ENCODE results near the gene ALDH3B2.
A peak's percentile ranks its signal among the peaks of the same experiment; 100 is the strongest.

Gene ALDH3B2

GRCh38 chr11:67656278-67656922, 18.0 kb downstream of the ALDH3B2 start:
- Histone ChIP-seq H3K36me3 (ENCODE audit: insufficient read depth, low read length) (no peaks in the 10 kb centered on the region), H3K9ac (ENCODE audit: low read length) (no peak overlapping the region), H3K9me3 (ENCODE audit: low read length) (no peaks in the 10 kb centered on the region), H3K27me3 (ENCODE audit: control insufficient read depth in 1 of 2, insufficient read depth in 2 of 2, low read length in 2 of 2) (no peaks in the 10 kb centered on the region), H3K27ac (ENCODE audit: low read depth, low read length) (no peak overlapping the region), H3K4me1 (ENCODE audit: insufficient read depth, low read length) (no peaks in the 10 kb centered on the region), H3K4me3 (ENCODE audit: low read depth in 1 of 2, low read length in 2 of 2) (no peak overlapping the region)

GRCh38 chr11:67654225-67654624, 20.2 kb downstream of the ALDH3B2 start:
- Histone ChIP-seq H3K9ac (ENCODE audit: low read length) (no peak overlapping the region), H3K36me3 (ENCODE audit: insufficient read depth, low read length) (no peaks in the 10 kb centered on the region), H3K4me1 (ENCODE audit: insufficient read depth, low read length) (no peaks in the 10 kb centered on the region), H3K27me3 (ENCODE audit: control insufficient read depth in 1 of 2, insufficient read depth in 2 of 2, low read length in 2 of 2) (no peaks in the 10 kb centered on the region), H3K27ac (ENCODE audit: low read depth, low read length) (no peak overlapping the region), H3K9me3 (ENCODE audit: low read length) (no peaks in the 10 kb centered on the region), H3K4me3 (ENCODE audit: low read depth in 1 of 2, low read length in 2 of 2) (no peak overlapping the region)

DNA sequence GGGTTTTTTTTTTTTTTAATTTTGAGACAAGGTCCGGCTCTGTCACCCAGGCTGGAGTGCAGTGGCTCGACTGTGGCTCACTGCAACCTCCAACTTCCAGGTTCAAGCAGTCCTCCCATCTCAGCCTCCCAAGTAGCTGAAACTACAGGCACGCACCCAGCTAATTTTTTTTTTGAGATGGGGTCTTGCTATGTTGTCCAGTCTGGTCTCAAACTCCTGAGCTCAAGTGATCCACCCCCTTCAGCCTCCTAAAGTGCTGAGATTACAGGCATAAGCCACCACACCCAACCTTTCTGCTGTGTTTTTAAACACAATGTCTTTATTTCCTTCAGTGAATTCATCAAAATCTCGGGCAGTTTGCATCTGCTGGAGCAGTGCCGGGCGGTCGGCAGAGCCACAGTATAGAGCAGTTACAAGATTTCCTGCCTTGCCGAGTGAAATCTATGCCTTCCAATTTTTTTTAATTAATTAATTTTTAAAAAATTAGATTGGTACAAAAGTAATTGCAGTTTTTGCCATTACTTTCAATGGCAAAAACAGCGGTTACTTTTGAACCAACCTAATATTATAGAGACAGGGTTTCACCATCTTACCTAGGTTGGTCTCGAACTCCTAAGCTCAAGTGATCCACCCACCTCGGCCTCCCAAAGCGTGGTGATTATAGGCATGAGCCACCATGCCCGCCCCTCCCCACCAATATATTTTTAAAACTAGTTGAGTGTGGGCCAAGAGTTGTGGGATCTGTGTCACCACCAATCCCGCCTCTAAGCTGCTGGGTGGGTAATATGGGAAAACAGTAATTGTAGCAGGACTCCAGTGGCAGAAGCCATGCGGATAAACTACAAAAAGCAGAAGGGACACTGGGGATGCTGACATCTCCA, 21.2 kb downstream of the ALDH3B2 start:
- Histone ChIP-seq H3K36me3 (ENCODE audit: insufficient read depth, low read length) (no peaks in the 10 kb centered on the region), H3K4me1 (ENCODE audit: insufficient read depth, low read length) (no peaks in the 10 kb centered on the region), H3K27ac (ENCODE audit: low read depth, low read length) (no peak overlapping the region), H3K4me3 (ENCODE audit: low read depth in 1 of 2, low read length in 2 of 2) (no peak overlapping the region), H3K27me3 (ENCODE audit: control insufficient read depth in 1 of 2, insufficient read depth in 2 of 2, low read length in 2 of 2) (no peaks in the 10 kb centered on the region), H3K9ac (ENCODE audit: low read length) (no peak overlapping the region), H3K9me3 (ENCODE audit: low read length) (no peaks in the 10 kb centered on the region)

DNA sequence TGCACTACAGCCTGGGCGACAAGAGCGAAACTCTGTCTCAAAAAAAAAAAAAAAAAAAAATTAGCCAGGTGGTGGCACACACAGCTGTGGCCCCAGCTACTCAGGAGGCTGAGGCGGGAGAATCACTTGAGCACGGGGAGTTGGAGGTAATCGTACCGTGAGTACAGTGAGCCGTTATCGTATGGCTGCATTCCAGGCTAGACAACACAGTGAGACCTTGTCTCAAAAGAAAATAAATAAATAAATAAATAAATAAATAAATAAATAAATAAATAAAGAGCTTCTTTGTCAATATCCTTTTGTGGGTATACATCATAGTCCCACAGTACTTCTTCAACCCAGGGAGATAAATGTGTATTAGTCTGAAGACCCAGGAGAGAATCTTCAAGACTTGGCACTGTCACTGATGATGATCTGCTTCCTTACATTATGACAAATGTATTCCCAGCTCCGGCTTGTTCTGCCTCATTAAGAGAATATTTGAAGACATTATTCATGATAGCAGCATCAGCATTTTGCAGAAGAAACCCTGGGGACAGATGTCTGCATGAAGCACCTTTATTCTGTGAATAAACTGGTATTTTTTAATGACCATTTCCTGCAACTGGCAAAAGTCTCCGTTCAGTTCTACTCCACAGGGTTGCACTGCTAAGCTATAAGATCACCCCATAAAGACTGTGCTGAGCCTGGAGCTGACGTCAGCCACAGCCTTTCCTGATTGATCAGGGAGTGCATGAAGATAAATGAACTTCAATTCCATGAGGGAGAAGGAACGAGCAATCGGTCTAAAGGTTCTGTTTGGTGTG, 22.2 kb downstream of the ALDH3B2 start:
- Histone ChIP-seq H3K4me1 (ENCODE audit: insufficient read depth, low read length) (no peaks in the 10 kb centered on the region), H3K36me3 (ENCODE audit: insufficient read depth, low read length) (no peaks in the 10 kb centered on the region), H3K9me3 (ENCODE audit: low read length) (no peaks in the 10 kb centered on the region), H3K27me3 (ENCODE audit: control insufficient read depth in 1 of 2, insufficient read depth in 2 of 2, low read length in 2 of 2) (no peaks in the 10 kb centered on the region), H3K9ac (ENCODE audit: low read length) (no peak overlapping the region), H3K27ac (ENCODE audit: low read depth, low read length) (no peak overlapping the region), H3K4me3 (ENCODE audit: low read depth in 1 of 2, low read length in 2 of 2) (no peak overlapping the region)

- Histone ChIP-seq H3K9ac (ENCODE audit: low read length) (no peak overlapping the region), H3K27ac (ENCODE audit: low read depth, low read length) (no peak overlapping the region), H3K9me3 (ENCODE audit: low read length) (no peaks in the 10 kb centered on the region)
These were observed 24.6 kb downstream of the ALDH3B2 start for GRCh38 chr11:67649634-67650510.

GRCh38 chr11:67648796-67649613, 25.4 kb downstream of the ALDH3B2 start:
- Histone ChIP-seq H3K9ac (ENCODE audit: low read length) (no peak overlapping the region), H3K27ac (ENCODE audit: low read depth, low read length) (no peak overlapping the region), H3K27me3 (ENCODE audit: control insufficient read depth in 1 of 2, insufficient read depth in 2 of 2, low read length in 2 of 2) (peaks cover 0 to 4% of the 10 kb centered on the region in 2 donors), H3K36me3 (ENCODE audit: insufficient read depth, low read length) (no peaks in the 10 kb centered on the region), H3K9me3 (ENCODE audit: low read length) (no peaks in the 10 kb centered on the region), H3K4me3 (ENCODE audit: low read depth in 1 of 2, low read length in 2 of 2) (no peak overlapping the region), H3K4me1 (ENCODE audit: insufficient read depth, low read length) (no peaks in the 10 kb centered on the region)

More at GRCh38 chr11:67649634-67650510, 24.6 kb downstream of the ALDH3B2 start:
- Histone ChIP-seq H3K36me3 (ENCODE audit: insufficient read depth, low read length) (no peaks in the 10 kb centered on the region), H3K27me3 (ENCODE audit: control insufficient read depth in 1 of 2, insufficient read depth in 2 of 2, low read length in 2 of 2) (peaks cover 0 to 4% of the 10 kb centered on the region in 2 donors), H3K4me3 (ENCODE audit: low read depth in 1 of 2, low read length in 2 of 2) (peak overlapping the region in 1 of 2 donors; percentile 23), H3K4me1 (ENCODE audit: insufficient read depth, low read length) (no peaks in the 10 kb centered on the region)

DNA sequence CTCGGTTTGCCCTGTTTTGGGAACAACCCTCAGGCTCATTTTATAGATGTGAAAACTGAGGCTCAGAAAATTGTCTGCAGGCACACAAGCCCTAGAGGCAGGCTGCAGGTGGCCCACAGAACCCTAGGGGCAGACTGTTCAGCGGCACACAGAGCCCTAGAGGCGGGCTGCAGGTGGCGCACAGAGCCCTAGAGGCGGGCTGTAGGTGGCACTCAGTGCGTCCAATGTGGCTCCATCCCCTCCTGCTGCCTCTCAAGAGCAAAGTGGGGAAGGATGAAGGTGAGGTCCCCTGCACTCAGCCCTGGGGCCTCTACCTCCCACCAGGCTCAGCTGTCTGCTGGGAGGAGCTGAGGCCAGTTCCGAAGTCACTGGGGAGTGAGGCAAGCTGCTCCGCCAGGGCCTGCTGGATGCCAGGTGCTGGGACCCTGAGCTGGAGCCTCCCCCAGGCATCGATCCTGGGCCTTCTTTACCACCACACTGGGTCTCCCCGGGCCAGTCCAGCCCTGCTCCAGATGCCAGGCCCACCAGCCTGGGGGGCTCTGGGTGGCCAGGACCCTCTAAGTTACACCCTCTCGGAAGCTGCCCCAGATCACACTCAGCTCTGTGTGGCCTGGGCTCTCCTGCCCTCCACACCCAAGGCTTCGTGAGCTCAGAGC, 26.2 kb downstream of the ALDH3B2 start:
- H3K4me3 ChIP-seq (ENCODE audit: low read depth in 1 of 2, low read length in 2 of 2) = no peak overlapping the region
- H3K9me3 ChIP-seq (ENCODE audit: low read length) = no peaks in the 10 kb centered on the region
- H3K27ac ChIP-seq (ENCODE audit: low read depth, low read length) = no peak overlapping the region
- H3K27me3 ChIP-seq (ENCODE audit: control insufficient read depth in 1 of 2, insufficient read depth in 2 of 2, low read length in 2 of 2) = peaks cover 0 to 4% of the 10 kb centered on the region in 2 donors
- no peak overlapping the region for H3K9ac ChIP-seq (ENCODE audit: low read length)
- H3K36me3 ChIP-seq (ENCODE audit: insufficient read depth, low read length) = no peaks in the 10 kb centered on the region
- no peaks in the 10 kb centered on the region for H3K4me1 ChIP-seq (ENCODE audit: insufficient read depth, low read length)

- Histone ChIP-seq H3K27ac (ENCODE audit: low read depth, low read length) (no peak overlapping the region), H3K9me3 (ENCODE audit: low read length) (no peaks in the 10 kb centered on the region), H3K4me1 (ENCODE audit: insufficient read depth, low read length) (no peaks in the 10 kb centered on the region), H3K36me3 (ENCODE audit: insufficient read depth, low read length) (no peaks in the 10 kb centered on the region), H3K27me3 (ENCODE audit: control insufficient read depth in 1 of 2, insufficient read depth in 2 of 2, low read length in 2 of 2) (peaks cover 0 to 4% of the 10 kb centered on the region in 2 donors), H3K9ac (ENCODE audit: low read length) (no peak overlapping the region), H3K4me3 (ENCODE audit: low read depth in 1 of 2, low read length in 2 of 2) (no peak overlapping the region)
These were observed 27.0 kb downstream of the ALDH3B2 start for GRCh38 chr11:67647471-67647870.

- Histone ChIP-seq H3K4me1 (ENCODE audit: insufficient read depth, low read length) (no peaks in the 10 kb centered on the region), H3K27ac (ENCODE audit: low read depth, low read length) (no peak overlapping the region), H3K9me3 (ENCODE audit: low read length) (no peaks in the 10 kb centered on the region), H3K27me3 (ENCODE audit: control insufficient read depth in 1 of 2, insufficient read depth in 2 of 2, low read length in 2 of 2) (peaks cover 0 to 4% of the 10 kb centered on the region in 2 donors), H3K36me3 (ENCODE audit: insufficient read depth, low read length) (no peaks in the 10 kb centered on the region), H3K4me3 (ENCODE audit: low read depth in 1 of 2, low read length in 2 of 2) (no peak overlapping the region), H3K9ac (ENCODE audit: low read length) (no peak overlapping the region)
These were observed 27.7 kb downstream of the ALDH3B2 start for GRCh38 chr11:67646535-67647336.

All from muscle layer of colon (tissue), 2 donors.